ENCODE results near the gene DCAF5. TPM values are rescaled to one million over a fixed set of nuclear protein-coding genes. Genes with fewer than 3 reads are reported as not detected.

Gene DCAF5
- total and polyA plus RNA-seq, 2 of the 13 experiments (the other 11 are each of a cell fraction or from before 2014, with no cell fraction given), result 13.4 to 31.6 TPM

DNA sequence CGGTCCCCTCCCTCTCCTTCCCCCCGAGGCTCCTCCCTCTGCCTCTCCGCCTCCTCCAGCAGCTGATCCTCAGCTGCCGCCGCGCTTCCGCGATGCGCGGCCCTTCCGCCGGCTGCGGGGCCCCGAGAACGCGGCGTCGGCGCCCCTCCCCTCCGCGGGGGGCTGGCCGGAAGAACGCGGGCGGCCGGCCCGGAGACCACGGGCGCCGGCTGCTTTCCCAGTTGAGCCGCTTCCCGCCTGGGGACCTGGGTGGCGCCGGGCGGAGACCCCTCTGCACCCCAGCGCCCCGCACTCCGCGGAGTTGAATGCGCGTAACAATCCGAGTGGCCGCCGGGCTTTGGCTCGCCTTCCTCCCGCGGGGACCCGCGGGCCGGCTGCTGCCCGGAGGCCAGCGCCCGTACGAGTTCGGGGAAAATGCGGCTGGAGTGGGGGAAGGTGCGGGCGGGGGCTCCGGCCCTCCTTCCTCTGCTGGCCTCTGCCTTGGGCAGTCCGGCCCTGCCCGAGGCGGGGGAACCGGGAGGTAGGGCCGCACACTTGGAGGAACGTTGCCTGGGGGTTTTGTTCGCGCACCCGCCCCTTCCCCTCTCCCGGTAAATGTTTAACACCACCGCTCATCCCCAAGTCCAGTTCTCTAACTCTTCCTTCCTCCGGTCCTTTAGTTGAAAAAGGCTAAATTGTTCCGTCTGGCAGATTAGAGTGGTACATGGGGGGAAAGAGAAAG lies 393 bp upstream of the DCAF5 start:
- DNase-seq (ENCODE audit: low spot score) (peak; percentile 85), ATAC-seq (peak; percentile 84), FAIRE-seq (peak; percentile 56)
- intact Hi-C loops (cut with micrococcal nuclease; ENCODE audit: unreplicated experiment) (no loop called here), in situ Hi-C loops (cut with HindIII; ENCODE audit: extremely low pct_ligation_motif_present, low pct_unique_long_range_greater_than_20kb) (no loop called here)
- Histone ChIP-seq H3K79me2 (ENCODE audit: insufficient read depth, low read length) (peaks cover 35% of the 10 kb centered on the region), H3K9ac (ENCODE audit: insufficient read depth, low read depth, low read length) (peak overlapping the region; percentile 94), H3K9me3 (ENCODE audit: low read length) (no peaks in the 10 kb centered on the region), H3K4me1 (ENCODE audit: insufficient read depth, low read length) (peaks cover 51% of the 10 kb centered on the region), H3K36me3 (replicated peaks in 1 of 2; ENCODE audit: control insufficient read depth in 1 of 2, insufficient read depth in 2 of 2, low read length in 2 of 2) (no peaks in the 10 kb centered on the region), H3K27ac (ENCODE audit: extremely low read length, insufficient read depth, low read length) (peak overlapping the region; percentile 90), H4K20me1 (ENCODE audit: insufficient read depth, low read length) (no peaks in the 10 kb centered on the region), H3K4me2 (ENCODE audit: low read depth, low read length) (peak overlapping the region; percentile 96), H3K4me3 (replicated peaks in 1 of 3; ENCODE audit: insufficient read depth in 1 of 3, low read depth in 2 of 3, low read length in 3 of 3) (peak overlapping the region; percentile 95 to 99 (median 96)), H2AFZ (ENCODE audit: low read length) (peak overlapping the region; percentile 71), H3K27me3 (ENCODE audit: control insufficient read depth in 1 of 2, insufficient read depth in 2 of 2, low read length in 2 of 2) (no peaks in the 10 kb centered on the region; a peak in 1 of 5 replicates)
- WGBS (ENCODE audit: low lambda C conversion rate), result 2% methylated on average over 19 of the region's 72 CpGs
- no TSS peak for BruUV-seq (replicated peaks)
- ChIA-PET POLR2A (interaction anchor here (1.8 to 2.4 kb wide), 2 partner anchors 37 to 38 kb away, joined by 5 to 12 read pairs; partner anchors contain the start of gene EXD2), CTCF (ENCODE audit: low intra/inter-chr PET ratio, low total read pairs) (no interaction called here)
- TF ChIP-seq ZNF776 (CRISPR knock-in tag; IDR thresholded peaks at IDR 0.05), result no peak
- no peak for TF ChIP-seq HMGA1 (CRISPR knock-in tag; conservative IDR thresholded peaks at IDR 0.05)
- TF ChIP-seq EP300 (IDR thresholded peaks at IDR 0.05; ENCODE audit: low read depth in 2 of 2, low read length in 2 of 2), result peak in 1 of 2 experiments; percentile 22; a peak in 1 of 4 replicates
- no peak for TF ChIP-seq EP300 (CRISPR knock-in tag; IDR thresholded peaks at IDR 0.05; ENCODE audit: borderline replicate concordance)
- TF ChIP-seq MTF1 (CRISPR knock-in tag; IDR thresholded peaks at IDR 0.05), result no peak
- TF ChIP-seq, protein P1, sequence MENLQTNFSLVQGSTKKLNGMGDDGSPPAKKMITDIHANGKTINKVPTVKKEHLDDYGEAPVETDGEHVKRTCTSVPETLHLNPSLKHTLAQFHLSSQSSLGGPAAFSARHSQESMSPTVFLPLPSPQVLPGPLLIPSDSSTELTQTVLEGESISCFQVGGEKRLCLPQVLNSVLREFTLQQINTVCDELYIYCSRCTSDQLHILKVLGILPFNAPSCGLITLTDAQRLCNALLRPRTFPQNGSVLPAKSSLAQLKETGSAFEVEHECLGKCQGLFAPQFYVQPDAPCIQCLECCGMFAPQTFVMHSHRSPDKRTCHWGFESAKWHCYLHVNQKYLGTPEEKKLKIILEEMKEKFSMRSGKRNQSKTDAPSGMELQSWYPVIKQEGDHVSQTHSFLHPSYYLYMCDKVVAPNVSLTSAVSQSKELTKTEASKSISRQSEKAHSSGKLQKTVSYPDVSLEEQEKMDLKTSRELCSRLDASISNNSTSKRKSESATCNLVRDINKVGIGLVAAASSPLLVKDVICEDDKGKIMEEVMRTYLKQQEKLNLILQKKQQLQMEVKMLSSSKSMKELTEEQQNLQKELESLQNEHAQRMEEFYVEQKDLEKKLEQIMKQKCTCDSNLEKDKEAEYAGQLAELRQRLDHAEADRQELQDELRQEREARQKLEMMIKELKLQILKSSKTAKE (CRISPR knock-in tag; IDR thresholded peaks at IDR 0.05; ENCODE audit: borderline replicate concordance), result no peak
- TF ChIP-seq, protein P2, sequence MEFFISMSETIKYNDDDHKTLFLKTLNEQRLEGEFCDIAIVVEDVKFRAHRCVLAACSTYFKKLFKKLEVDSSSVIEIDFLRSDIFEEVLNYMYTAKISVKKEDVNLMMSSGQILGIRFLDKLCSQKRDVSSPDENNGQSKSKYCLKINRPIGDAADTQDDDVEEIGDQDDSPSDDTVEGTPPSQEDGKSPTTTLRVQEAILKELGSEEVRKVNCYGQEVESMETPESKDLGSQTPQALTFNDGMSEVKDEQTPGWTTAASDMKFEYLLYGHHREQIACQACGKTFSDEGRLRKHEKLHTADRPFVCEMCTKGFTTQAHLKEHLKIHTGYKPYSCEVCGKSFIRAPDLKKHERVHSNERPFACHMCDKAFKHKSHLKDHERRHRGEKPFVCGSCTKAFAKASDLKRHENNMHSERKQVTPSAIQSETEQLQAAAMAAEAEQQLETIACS (CRISPR knock-in tag; IDR thresholded peaks at IDR 0.05), result no peak; the same call in 1 of the 2 replicates
- TF ChIP-seq TAF15 (IDR thresholded peaks at IDR 0.05; ENCODE audit: low read depth, low read length, poor library complexity, severe bottlenecking), result peak; percentile 58
- no peak for TF ChIP-seq BRD4 (CRISPR knock-in tag; IDR thresholded peaks at IDR 0.05)
- TF ChIP-seq RARA (CRISPR knock-in tag; IDR thresholded peaks at IDR 0.05), result no peak
- TF ChIP-seq, protein P3, sequence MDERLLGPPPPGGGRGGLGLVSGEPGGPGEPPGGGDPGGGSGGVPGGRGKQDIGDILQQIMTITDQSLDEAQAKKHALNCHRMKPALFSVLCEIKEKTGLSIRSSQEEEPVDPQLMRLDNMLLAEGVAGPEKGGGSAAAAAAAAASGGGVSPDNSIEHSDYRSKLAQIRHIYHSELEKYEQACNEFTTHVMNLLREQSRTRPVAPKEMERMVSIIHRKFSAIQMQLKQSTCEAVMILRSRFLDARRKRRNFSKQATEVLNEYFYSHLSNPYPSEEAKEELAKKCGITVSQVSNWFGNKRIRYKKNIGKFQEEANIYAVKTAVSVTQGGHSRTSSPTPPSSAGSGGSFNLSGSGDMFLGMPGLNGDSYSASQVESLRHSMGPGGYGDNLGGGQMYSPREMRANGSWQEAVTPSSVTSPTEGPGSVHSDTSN (CRISPR knock-in tag; IDR thresholded peaks at IDR 0.05), result no peak
- 0 out of 2 replicates have a peak, but pooled peaks have one; percentile 9 for TF ChIP-seq ZNF224 (CRISPR knock-in tag; IDR thresholded peaks at IDR 0.05)
- peak; percentile 95 for TF ChIP-seq ZNF263 (CRISPR knock-in tag; IDR thresholded peaks at IDR 0.05)
- no peak for TF ChIP-seq MAF1 (CRISPR knock-in tag; IDR thresholded peaks at IDR 0.05; ENCODE audit: borderline replicate concordance)
- no peak for TF ChIP-seq CCAR2 (optimal IDR thresholded peaks at IDR 0.05; ENCODE audit: low read depth, low read length)
- TF ChIP-seq, protein P4, sequence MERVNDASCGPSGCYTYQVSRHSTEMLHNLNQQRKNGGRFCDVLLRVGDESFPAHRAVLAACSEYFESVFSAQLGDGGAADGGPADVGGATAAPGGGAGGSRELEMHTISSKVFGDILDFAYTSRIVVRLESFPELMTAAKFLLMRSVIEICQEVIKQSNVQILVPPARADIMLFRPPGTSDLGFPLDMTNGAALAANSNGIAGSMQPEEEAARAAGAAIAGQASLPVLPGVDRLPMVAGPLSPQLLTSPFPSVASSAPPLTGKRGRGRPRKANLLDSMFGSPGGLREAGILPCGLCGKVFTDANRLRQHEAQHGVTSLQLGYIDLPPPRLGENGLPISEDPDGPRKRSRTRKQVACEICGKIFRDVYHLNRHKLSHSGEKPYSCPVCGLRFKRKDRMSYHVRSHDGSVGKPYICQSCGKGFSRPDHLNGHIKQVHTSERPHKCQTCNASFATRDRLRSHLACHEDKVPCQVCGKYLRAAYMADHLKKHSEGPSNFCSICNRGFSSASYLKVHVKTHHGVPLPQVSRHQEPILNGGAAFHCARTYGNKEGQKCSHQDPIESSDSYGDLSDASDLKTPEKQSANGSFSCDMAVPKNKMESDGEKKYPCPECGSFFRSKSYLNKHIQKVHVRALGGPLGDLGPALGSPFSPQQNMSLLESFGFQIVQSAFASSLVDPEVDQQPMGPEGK (CRISPR knock-in tag; IDR thresholded peaks at IDR 0.05), result peak; percentile 63
- TF ChIP-seq ZFP41 (CRISPR knock-in tag; IDR thresholded peaks at IDR 0.05; ENCODE audit: borderline replicate concordance), result no peak

Data from HepG2 (cell line).